ENCODE results near the gene RAB3C.

DNA sequence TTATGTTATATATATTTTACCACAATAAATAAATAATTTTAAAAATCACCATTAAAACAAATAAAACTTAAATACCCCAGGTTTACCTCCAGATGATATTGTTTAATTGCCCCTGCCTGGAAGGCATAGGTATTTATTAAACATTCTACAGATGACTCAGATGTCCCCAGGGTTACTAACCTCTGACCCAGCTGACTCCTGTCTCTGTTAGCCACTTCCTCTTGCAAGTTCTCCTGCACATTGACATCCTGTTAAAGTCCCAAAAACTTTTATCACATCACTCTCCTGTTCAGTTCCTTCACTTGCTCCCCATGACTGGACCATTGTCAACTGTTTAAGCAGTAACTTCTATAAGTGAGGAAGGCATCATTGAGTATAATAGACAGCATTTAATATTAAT, 37.0 kb upstream of the RAB3C start:
- no peak for TF ChIP-seq FOXM1 (IDR thresholded peaks at IDR 0.05; ENCODE audit: borderline replicate concordance)
- TF ChIP-seq TARDBP (IDR thresholded peaks at IDR 0.05), result no peak
- TF ChIP-seq, protein P1, sequence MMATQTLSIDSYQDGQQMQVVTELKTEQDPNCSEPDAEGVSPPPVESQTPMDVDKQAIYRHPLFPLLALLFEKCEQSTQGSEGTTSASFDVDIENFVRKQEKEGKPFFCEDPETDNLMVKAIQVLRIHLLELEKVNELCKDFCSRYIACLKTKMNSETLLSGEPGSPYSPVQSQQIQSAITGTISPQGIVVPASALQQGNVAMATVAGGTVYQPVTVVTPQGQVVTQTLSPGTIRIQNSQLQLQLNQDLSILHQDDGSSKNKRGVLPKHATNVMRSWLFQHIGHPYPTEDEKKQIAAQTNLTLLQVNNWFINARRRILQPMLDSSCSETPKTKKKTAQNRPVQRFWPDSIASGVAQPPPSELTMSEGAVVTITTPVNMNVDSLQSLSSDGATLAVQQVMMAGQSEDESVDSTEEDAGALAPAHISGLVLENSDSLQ (IDR thresholded peaks at IDR 0.05), result no peak
- TF ChIP-seq FOXA1 (IDR thresholded peaks at IDR 0.05), result no peak
- no peak for TF ChIP-seq SUZ12 (IDR thresholded peaks at IDR 0.05)
- TF ChIP-seq L3MBTL2 (conservative IDR thresholded peaks at IDR 0.05), result no peak

Data from HEK293T (cell line).